ENCODE measurements around the gene MACROD2.

MACROD2 gene

DNA sequence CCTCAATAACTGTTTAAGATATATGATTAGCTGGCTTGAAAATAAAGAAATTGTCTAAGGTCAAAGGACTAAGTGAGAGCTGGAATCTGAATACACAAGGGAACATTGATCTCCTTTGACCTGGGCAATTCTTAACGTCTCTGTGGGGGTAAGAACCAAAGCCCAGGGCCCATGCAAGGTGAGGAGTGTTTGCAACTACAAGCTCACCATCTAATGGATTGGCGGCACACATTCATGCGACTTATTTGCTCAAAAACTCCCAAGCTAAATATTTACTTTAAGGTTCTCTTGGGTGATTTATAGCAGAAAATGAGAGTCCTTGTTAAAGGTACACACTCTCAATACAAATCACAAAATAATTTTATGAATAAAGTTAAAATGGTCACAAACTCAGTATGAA lies 734.1 kb downstream of the MACROD2 start:
- DNase-seq (ENCODE audit: low read depth in 4 of 4, low spot score in 1 of 4) = no peak

DNA sequence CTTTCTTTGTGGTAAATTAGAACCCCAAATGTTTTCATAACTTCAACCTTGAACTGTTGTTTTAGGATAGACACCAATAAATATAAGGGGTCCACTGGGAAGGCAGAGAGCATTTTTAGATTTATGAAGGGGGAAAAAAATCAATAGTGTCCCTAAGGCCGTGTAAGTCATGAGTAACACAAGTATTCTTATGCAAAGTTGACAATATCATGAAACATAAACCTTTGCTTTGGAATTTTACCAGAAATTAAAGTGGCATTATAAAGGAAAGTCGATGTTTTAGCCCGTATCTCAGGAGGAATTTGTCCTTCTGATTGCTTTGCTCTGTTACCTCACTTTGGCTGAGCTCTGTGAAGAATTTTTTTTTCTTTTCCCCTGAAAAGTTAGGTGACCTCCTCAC lies 737.0 kb downstream of the MACROD2 start:
- DNase-seq (ENCODE audit: low read depth in 4 of 4, low spot score in 1 of 4) = no peak

DNA sequence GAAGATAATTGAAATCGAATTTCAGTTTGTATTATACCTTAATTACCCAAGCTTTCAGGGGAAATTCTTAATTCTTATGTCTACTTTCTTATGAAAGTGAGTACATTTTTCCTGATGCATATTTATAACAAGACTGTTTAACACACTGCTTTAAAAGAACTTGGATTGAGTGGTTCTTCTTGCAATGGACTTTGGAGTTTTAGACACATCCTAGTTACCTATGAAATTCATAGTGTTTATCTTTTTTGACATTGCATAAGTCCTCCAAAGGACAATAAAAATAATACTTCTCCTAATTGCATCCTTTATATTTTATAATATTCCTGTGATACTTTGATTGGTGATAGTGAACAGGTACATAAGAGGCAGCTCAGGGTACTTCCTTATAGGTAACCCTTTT lies 737.7 kb downstream of the MACROD2 start:
- no peak for DNase-seq (ENCODE audit: low read depth in 4 of 4, low spot score in 1 of 4)

DNA sequence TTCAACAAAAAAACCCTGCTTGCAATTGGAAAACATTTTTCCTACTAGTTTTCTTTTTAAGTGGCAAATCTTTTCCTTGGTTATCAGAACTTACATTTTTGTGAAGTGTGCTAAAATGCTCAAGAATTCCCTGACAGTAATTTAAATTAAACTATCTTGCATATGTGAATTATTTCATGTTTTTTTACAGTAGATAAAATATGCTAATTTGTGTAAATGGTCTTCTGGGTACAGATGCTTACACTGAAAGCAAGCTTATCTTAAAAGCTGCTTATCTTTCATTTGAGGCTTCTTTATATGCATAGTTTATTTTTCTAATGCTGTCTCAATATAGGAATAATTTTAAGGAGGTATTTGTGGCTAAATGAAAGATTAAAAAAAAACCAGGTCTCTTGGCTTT lies 745.1 kb downstream of the MACROD2 start:
- no peak for DNase-seq (ENCODE audit: low read depth in 4 of 4, low spot score in 1 of 4)

DNA sequence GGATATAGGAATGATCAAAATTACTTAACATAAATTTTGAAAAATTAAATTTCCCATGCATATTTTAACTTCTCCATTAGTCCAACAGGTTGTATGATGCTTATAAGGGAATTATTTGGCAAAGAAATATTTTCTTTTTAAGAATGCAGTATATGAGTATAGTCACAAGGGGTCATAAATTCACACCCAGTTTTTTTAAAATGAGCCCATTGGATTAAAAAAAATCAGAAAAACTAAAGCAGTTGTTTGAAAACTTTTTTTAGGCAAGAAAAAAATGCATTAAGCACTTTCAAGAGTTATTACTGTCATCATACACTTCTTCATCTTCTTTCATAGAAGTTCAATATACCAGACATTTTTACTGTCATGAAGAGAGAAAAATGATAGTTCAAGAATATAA lies 746.3 kb downstream of the MACROD2 start:
- DNase-seq (ENCODE audit: low read depth in 4 of 4, low spot score in 1 of 4) = no peak

DNA sequence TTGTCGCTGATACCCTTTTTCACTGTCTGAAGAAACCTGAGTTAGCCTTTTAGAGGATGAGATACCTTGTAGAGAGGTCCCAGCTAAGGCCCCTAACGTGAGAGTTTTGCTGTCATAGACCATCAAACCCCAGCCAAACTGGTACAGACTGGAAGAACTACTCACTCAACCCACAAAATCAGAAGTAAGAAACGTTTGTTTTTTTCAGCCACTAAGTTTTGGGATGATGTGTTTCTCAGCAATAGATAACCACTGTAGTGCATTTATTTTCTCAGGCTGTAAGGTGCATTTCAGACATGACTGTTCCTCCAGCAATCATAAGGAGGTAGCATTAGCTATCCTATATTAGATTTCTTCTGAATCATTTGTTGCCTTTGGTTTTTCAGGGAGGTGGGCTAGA lies 749.4 kb downstream of the MACROD2 start:
- no peak for DNase-seq (ENCODE audit: low read depth in 4 of 4, low spot score in 1 of 4)

DNA sequence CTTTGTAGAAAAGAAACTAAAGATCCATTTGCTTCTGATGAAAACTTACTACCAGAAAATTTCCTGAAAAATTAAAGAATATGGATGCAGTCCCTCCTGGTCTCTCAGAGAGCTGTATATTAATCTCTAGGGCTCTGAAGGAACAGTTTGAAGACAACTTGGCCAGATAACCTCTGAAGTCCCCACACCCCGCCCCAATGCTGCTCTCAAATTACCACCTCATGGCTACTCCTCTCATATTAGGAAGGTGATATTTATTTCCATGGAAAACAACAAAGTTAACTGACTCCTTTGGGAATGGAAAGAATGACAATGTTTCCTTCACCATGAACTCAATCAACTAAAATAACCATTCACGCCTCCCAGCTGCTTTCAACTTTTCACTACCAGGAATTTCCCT lies 750.5 kb downstream of the MACROD2 start:
- DNase-seq (ENCODE audit: low read depth in 4 of 4, low spot score in 1 of 4) = no peak

DNA sequence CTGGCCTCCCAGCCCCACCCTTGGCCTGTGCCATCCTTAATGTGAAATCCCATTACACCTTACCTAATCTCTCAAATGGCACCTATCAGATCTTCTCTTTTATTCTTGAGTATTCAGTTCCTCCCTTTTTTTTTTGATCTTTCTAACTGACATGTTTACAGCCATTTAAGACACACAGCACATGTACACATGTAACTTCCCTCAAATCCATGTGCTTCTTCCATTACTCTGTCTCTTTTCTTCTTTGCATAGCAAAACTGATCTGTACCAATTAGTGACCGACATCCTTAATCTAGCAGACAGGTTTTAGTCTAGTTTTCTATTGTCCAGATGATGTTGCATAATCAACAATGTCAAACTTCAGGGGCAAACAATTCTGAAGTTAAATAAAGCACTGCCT lies 755.9 kb downstream of the MACROD2 start:
- no peak for DNase-seq (ENCODE audit: low read depth in 4 of 4, low spot score in 1 of 4)

DNA sequence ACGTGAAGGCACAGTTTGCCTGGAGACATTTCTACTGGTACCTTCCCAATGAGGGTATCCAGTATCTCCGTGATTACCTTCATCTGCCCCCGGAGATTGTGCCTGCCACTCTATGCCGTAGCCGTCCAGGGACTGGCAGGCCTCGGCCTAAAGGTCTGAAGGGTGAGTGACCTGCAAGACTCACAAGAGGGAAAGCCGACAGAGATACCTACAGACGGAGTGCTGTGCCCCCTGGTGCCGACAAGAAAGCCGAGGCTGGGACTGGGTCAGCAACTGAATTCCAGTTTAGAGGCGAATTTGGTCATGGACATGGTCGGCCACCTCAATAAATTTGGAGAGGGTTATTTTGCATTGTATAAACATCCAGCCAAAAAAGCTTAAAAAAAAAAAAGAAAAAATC lies 762.4 kb downstream of the MACROD2 start:
- DNase-seq (ENCODE audit: low read depth in 4 of 4, low spot score in 1 of 4) = no peak

DNA sequence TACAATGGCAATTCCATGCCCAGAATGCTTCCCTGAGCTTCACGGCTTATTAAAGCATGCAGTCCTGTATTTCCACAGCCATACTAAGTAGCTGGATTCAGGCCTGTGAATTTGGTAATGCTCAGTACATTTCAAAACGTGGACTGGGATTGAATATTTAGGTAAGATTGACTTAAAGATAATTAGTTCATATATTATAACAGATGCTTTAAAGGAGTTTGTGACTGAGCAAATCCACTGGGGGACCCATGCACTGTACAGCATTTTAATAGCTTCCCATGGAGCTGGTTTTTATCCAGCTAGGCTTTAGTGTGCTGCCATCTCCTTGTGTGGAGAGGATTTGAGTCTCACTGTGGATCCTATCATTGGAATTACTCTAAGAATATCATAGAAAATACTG lies 763.0 kb downstream of the MACROD2 start:
- no peak for DNase-seq (ENCODE audit: low read depth in 4 of 4, low spot score in 1 of 4)

DNA sequence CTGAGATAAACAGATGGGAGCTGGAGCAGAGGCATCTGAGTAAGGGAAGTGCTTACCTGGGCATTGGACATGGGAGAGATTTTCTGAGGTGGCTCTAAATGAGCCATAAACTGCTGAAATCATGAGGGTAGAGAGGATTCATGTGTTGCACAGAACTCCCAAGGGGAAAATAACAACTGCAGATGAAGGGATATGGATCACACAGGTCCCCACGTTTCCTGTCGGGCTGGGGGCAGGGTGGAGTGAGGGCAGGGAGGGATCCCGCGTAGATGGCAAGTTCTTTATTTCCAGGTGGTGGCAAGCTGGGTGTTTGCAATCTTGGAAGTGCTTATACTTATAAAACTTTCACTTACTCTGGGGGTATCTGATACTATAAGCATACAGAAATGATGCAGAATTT lies 764.7 kb downstream of the MACROD2 start:
- no peak for DNase-seq (ENCODE audit: low read depth in 4 of 4, low spot score in 1 of 4)

DNA sequence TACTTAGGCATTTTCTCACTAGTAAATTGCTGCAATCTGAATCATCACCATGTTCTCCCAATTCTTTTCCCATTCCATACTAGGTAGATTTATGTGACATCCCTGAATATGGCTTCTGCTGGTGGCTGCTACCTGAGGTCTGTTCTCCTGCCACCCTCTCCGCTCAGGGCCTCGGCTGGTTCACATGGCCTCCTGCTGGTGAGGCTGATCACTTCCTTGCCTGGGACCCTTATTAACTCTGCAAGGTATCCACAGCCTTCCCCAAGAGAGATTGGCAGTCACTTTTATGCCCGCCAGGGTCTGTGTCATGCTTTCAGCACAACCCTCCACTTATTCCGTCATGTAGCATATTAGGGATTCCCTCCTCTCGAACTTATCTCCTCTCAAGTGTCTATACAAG lies 766.6 kb downstream of the MACROD2 start:
- DNase-seq (ENCODE audit: low read depth in 4 of 4, low spot score in 1 of 4) = no peak

DNA sequence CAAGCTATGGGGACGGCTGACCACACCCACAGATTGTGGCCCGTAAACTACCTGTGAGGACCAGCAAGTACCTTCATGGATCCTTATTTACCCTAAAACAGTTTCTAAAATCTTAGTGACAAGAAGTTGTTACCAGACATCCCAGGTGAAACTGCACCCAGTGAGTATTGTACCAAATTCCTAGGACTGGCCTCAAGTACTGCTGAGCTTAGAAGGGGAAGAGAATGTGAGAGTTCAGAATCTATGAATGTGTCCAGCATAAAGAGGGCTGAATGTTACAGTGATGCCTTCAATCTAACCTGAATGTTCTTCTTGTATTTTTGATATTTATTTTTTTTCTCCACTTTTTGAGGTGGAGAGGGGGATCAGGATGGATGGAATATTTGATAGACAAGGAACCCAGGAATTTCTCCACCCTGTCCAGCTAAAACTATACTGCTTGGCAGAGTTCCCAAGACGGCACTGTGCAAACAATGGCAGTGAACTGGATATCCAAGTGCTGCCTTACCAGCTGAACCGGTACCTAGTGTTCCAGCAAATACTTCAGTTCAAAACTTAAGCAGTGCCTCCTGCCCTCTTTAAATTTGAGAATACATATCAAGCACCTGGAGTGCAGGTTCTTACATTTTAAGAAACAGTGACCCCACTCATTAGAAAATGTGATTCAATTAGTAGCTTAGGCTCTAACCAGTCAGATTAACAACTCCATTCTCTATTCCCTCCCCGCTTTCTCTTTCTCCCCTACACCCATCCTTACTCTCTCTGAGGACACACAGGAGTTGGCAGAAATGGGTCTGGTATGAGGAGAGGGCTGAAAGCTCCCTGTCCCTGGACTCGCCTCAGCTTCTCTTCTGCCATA lies 769.4 kb downstream of the MACROD2 start:
- no peak for DNase-seq (ENCODE audit: low read depth in 4 of 4, low spot score in 1 of 4)

DNA sequence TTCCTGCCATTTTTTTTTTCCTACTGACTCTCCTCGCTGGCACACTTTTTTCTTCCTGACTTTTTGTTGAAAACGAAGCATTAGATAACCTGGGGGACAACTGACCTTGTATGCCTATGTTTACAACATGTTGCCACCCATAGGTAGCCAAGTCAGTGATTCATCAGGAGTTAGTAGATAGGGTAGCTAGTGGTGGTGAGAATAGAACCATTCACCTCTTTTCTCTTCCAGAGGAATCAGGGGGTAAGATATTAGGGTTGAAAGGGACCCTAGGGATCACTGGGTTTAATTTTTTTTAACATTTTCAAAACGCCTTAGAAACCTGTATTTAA lies 770.0 kb downstream of the MACROD2 start:
- DNase-seq (ENCODE audit: low read depth in 4 of 4, low spot score in 1 of 4) = no peak

DNA sequence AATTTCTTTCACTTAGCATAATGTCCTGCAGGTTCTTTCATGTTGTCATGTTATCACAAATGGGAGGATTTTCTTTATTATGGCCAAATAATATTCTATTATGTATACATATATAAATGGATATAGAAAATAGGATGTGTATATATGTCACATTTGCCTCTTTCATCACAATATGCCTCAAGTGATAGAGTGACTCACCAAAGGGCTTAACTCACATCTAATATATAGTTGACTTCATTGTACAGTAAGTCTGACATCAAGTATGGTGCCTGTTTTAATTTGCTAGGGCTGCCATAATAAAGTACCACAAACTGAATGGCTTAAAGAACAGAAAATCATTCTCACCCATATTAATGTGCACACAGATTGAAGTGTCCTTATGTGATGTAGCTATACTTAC lies 778.2 kb downstream of the MACROD2 start:
- DNase-seq (ENCODE audit: low read depth in 4 of 4, low spot score in 1 of 4) = no peak

DNA sequence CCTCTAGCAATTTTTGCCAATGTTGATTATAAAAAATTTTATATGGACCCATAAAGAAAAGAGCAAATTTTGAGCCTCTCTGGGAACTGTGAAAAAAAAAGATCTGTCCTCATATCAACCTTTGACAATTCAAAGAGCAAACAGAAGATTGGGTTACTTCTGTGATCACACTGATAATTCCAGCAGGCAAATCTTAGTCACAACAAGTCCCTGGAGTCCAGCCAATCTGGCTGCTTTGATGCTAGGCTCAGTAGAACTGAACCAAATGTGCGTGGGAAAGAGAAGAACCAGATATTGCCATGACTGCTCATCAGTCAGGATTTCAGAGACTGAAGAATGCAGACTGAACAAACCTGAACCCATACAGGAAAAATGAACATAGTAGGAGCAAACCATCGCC lies 780.5 kb downstream of the MACROD2 start:
- no peak for DNase-seq (ENCODE audit: low read depth in 4 of 4, low spot score in 1 of 4)

DNA sequence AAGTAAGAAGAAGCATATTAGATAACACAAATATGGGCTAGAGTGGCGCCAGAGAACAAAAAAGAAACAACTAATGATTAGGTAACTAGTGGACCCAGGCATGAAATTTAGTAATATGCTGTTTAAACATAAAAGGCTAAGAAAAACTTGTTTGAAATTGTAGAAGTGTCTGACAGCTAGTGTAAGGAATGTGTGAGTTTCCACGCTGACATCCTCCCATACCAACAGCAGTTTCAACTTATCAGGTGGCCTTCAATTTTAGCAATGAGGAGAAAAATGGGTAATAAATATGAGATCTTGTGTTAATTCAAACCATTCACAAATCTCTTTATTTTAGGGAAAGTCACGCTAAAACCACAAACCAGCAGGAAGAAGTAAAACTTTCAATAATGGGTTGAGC lies 782.3 kb downstream of the MACROD2 start:
- no peak for DNase-seq (ENCODE audit: low read depth in 4 of 4, low spot score in 1 of 4)

DNA sequence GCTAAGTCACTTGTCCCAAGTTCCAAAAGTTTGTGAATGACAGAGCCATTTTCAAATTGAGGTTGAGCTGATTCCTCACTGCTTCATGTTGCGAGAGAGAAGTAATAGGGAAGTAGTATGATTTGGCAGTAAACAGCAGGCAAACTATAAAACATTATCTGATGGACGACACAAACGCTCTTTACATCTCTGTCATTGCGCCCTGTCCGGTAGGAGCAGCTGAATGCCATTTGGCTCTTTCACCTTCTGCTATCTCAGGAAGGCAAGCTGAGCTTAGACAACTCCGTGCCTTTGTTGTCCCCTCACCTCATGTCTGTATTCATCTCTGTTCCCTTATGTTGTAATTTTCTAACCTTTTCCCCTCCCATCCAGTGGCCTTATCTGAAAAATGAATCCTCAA lies 782.8 kb downstream of the MACROD2 start:
- no peak for DNase-seq (ENCODE audit: low read depth in 4 of 4, low spot score in 1 of 4)

DNA sequence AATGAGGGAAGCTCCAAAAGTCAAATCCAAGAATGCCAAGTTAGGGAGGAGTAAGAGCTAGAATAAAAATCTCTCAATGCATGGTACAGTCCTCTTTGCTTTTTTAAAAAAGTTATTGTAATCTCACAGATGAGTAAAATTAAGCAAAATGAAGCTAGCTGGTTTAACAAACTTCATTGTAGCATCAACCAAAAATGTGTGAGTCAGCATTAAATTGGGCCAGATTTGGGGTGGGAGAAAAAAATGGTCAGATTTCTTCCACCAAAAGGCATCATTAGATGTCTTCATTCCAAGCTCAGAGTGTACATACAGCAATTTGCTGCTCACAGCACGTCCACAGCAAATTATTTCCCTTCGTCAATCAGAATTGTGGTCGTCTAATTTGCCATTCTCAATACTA lies 783.6 kb downstream of the MACROD2 start:
- no peak for DNase-seq (ENCODE audit: low read depth in 4 of 4, low spot score in 1 of 4)

DNA sequence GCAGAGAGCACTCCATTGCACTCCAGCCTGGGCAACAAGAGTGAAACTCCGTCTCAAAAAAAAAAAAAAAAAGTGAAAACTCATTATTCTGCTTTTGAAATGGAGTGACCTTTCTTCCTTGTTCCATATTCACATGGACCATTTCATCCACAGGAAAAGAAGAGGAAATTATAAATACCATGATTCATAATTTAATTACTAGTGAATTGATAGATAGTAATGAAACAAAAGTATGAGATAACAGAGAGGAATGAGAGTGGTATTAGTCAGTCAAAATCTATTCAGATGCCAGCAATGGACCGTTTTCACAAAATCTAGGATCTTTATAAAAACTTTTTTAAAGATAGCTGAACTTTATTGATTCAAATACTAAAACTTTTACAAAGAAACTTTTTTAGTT lies 785.2 kb downstream of the MACROD2 start:
- no peak for DNase-seq (ENCODE audit: low read depth in 4 of 4, low spot score in 1 of 4)

DNA sequence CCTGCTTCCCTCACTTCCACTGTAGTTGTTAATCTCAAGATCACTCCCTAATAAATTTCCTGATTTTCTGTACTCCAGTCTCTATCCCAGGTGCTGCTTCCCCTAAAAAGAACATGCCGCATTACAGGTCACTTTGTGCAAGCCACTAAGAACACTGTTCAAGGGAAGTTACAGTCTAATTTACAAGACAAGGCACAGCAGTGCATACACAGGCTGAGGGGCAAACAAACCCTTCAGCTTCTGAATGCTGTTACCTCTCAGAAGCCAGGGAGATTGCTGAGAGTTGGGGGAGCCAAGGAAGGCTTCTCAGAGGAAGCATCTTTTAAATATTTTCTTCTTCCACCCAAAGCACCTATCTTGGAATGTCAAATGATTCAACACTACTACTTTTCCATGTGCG lies 787.4 kb downstream of the MACROD2 start:
- no peak for DNase-seq (ENCODE audit: low read depth in 4 of 4, low spot score in 1 of 4)

DNA sequence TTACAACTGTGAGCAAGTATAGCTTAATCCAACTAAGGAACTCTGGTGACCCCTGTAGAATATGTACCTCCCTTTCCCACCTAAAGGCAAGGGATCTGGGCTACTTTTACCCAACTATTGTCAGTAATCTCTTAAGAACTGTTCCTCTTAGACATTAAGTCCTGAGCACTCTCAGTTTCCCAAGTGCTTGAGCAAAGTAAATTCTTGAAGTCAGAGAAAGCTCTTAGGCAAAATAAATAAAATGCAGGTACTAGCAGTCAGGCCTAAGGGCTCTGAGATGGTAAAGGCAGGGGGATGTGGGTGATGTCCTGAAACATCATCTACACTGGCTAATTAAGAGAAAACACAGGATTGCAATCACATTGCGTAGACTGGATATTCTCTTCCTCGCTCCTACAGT lies 788.5 kb downstream of the MACROD2 start:
- DNase-seq (ENCODE audit: low read depth in 4 of 4, low spot score in 1 of 4) = no peak

DNA sequence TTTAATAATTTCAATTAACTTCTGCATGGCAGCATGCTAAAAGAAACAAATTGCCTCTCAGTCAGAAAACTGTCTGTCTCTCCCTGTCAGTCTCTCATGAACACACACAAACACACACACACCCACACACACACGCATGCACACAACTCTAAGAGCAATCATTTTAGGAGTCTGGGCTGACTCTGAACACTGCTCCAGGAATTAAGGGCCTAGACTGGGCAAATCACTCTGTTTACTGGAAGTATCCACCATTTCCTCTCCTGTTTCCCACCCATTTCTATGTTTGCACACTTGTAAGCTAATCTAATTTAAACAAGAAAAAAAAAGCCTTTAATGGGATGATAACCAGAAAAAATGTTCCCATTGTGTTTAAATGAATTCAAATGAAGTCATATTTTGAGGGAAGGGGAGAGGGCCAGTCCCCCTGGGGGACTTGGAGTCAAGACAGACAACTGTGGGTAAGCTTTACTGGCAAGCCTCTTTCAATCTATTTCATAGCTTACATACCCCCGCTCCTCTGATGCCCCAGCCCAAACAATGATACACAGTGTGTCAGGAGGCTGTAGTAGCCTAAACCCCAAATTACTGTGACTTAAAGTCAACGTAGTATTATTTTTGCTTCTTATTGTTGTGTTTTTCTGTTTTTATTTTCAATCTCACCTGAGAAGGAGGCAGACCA lies 789.9 kb downstream of the MACROD2 start:
- DNase-seq (ENCODE audit: low read depth in 4 of 4, low spot score in 1 of 4) = no peak
